GM08714 (cell line): Measurements from ENCODE around the gene ARF3.

ENCODE experiments used
- H3K4me3 ChIP-seq: fragments of 200-500 bp; sonication (Bioruptor generic); 2 replicates; pipeline ENCODE4 v1.5.1; 2014; ENCODE audit warnings: mild to moderate bottlenecking, low read length, inconsistent platforms
- ZNF274 ChIP-seq: IDR thresholded peaks from 2 replicates; pipeline ENCODE4 v1.6.1; 2012; ENCODE audit warnings: mild to moderate bottlenecking, low read depth, low read length

ARF3 gene

GRCh38 chr12:48966177-48966895 lies 9.0 kb upstream of the ARF3 start:
- H3K4me3 ChIP-seq, result no peak overlapping the region
- no peak for TF ChIP-seq ZNF274

DNA sequence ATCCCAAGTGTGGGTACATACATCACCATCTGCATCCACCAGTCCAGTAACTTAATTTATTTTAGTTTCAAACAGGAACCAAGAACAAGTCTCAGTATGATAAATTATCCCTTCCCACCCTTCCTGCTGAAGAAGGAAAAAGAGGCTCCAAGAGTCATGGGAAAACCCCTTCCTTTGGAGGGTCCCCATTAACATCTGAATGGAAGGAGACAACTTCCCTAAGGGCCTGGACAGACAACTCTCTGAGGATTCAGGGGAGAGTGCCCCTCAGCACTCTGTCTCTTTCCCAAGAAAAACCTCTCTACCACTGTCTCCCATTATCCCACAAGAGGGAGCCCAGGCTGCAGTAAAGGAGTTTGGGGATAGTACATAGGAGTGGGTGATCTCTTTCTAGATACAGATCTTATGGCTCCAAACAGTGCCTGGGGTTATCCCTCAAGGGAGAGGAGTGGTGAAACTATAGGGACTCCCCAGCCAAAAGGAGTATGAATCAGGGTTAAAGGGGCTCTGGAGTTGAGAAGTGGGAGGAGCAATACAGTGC lies 8.1 kb upstream of the ARF3 start:
- H3K4me3 ChIP-seq, result no peak overlapping the region
- no peak for TF ChIP-seq ZNF274

DNA sequence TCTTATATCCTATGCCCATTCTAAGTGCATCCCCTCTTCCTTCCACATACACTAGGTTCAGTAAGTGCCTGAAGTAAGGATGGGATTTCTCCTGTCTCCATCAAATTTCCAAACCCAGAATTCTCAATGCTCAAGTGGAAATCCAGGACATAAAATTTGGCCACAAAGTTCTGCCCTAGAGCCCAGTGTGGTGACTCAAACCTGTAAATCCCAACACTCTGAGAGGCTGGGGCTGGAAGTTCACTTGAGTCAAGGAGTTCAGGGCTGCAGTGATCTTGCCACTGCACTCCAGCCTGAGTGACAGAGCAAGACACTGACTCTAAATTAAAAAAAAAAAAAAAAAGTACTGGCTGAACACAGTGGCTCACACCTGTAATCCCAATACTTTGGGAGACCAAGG lies 4.5 kb upstream of the ARF3 start:
- H3K4me3 ChIP-seq, result no peak overlapping the region
- no peak for TF ChIP-seq ZNF274

DNA sequence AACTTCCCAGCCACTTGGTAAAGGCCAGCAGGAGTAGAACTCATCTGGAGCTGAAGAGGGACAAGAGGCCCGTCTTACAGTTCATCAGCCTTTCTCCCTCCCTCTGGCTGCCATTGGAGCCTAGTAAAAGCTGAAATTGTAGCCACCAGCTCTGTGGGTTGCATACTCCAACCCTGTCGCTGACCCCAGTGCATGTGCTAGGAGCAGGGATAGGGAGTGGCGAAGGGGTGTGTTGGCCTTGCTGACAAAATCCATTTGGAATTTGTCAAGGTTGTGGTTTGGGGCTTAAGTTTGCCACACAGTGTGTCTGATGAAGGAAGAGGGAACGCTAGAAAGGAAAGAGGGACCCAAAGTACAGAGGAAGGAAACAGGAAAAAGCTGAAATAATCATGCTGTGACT lies 4.0 kb upstream of the ARF3 start:
- TF ChIP-seq ZNF274, result no peak
- no peak overlapping the region for H3K4me3 ChIP-seq

DNA sequence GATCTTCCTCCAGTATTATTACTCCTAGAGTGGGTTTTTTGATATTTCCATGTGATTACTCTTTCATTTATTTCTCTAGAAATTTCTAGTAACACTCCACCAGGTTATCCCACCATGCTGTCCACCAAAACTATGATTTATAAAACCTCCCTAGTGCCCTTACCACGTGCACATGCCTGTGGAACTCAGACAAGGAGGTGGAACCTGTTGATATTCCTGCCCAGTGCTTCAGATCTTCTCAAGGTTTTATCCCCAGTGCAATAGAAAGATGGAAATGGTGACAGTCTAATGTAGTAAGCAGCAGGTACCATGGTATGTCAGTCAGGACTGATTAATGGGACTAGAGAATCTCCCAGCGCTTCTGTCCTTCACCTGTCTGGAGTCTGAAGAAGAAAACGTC lies 3.5 kb upstream of the ARF3 start:
- no peak overlapping the region for H3K4me3 ChIP-seq
- TF ChIP-seq ZNF274, result no peak

DNA sequence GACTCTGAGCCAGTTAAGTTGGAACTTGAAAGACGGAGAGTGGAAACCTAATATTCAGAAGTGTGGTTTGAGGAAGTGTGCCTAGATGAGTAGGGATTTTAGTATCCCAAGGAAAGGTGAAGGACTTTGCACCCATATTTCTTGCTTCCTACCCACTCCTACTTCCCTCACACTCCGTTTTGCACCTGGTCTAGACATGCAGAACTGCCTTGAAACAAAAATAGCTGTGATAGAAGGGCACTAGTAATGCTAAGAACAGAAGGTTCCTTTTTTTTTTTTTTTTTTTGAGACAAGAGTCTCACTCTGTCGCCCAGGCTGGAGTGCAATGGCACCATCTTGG lies 732 bp upstream of the ARF3 start:
- peak overlapping the region; percentile 90 for H3K4me3 ChIP-seq
- no peak for TF ChIP-seq ZNF274

GRCh38 chr12:48956279-48957140 lies 777 bp downstream of the ARF3 start:
- no peak for TF ChIP-seq ZNF274

GRCh38 chr12:48954841-48955501 lies 2.3 kb downstream of the ARF3 start:
- no peak for TF ChIP-seq ZNF274

More at GRCh38 chr12:48956279-48957140, 777 bp downstream of the ARF3 start:
- H3K4me3 ChIP-seq, result peak overlapping the region; percentile 90

GRCh38 chr12:48954061-48954460 lies 3.2 kb downstream of the ARF3 start:
- TF ChIP-seq ZNF274, result no peak
- no peak overlapping the region for H3K4me3 ChIP-seq

More at GRCh38 chr12:48954841-48955501, 2.3 kb downstream of the ARF3 start:
- no peak overlapping the region for H3K4me3 ChIP-seq

DNA sequence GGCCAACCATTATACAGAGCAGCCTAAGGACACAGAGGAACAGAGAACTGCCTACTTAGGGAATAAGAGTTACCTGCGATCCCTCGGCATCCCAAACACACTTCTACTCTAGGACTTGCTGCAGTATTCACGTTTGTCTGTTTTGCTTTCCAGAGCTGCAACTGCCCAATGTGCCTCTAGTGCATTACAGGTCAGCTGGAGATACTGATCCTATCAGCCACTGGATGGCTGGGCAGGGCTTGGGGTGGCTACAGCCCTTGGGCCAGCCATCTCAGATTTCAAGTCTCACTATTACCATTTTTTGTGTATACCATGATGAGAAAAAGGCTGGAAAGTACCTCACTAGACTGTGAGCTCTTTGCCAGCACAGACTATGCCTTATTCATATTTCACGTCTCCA lies 4.6 kb downstream of the ARF3 start:
- TF ChIP-seq ZNF274, result no peak
- H3K4me3 ChIP-seq, result no peak overlapping the region

DNA sequence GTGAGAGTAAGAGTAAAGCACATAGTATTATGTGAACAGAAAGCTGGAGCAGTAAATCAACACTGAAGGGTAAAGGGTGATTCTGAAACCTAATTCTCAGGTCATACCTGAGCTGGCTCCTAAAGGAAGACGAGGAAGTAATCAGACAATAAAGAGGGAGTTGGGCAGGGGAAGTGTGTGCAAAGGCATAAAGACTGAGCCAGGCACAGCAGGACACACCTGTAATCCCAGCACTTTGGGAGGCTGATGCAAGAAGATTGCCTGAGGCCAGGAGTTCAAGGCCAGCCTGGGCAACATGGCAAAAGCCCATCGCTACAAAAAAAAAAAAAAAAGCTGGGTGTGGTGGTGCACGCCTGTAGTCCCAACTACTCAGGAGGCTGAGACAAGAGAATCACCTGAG lies 9.6 kb downstream of the ARF3 start:
- H3K4me3 ChIP-seq, result no peak overlapping the region
- TF ChIP-seq ZNF274, result no peak

- no peak overlapping the region for H3K4me3 ChIP-seq
- TF ChIP-seq ZNF274, result no peak
Measured at GRCh38 chr12:48946943-48947342, 10.3 kb downstream of the ARF3 start.

- no peak for TF ChIP-seq ZNF274
Measured at GRCh38 chr12:48946205-48946604, 11.1 kb downstream of the ARF3 start.

GRCh38 chr12:48943221-48943620 lies 14.1 kb downstream of the ARF3 start:
- TF ChIP-seq ZNF274, result no peak
- H3K4me3 ChIP-seq, result no peak overlapping the region

More at GRCh38 chr12:48946205-48946604, 11.1 kb downstream of the ARF3 start:
- H3K4me3 ChIP-seq, result no peak overlapping the region

- H3K4me3 ChIP-seq, result no peak overlapping the region
- no peak for TF ChIP-seq ZNF274
Measured at GRCh38 chr12:48940181-48940580, 17.1 kb downstream of the ARF3 start.

DNA sequence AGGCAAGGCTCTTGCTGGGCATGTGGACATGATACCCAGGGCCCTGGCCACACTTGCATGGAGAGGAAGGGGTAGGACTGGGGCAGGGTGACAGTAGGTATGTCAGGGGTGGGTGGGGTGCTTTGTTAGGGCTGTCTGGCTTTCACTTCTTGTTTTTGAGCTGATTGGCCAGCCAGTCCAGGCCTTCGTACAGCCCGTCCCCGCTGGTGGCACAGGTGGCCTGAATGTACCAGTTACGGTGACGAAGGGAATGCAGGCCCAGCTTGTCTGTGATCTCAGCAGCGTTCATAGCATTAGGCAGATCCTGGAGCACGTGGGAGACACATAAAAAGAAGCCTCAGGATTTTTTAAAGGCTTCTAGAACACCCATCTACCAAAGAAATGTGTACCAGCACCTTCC lies 18.5 kb downstream of the ARF3 start:
- no peak for TF ChIP-seq ZNF274
- no peak overlapping the region for H3K4me3 ChIP-seq
